Skin of body (tissue), 3 donors: ENCODE measurements around the gene PRRT3. TPM values are rescaled to one million over a fixed set of nuclear protein-coding genes. Genes with fewer than 3 reads are reported as not detected.
"Not testable (repeated sequence)": the region's sequence is repeated elsewhere in the genome, so short reads cannot be mapped to it uniquely, and the experiment has no call there.

ENCODE experiments used
- DNase-seq: peaks from one replicate; lab custom pipeline; 2025; lab: John Stamatoyannopoulos, UW
- small RNA-seq: library from RNA; depleted of rRNA; stranded (forward); fragments of <200 nt; gene quantifications from one replicate; pipeline ENCODE3, GENCODE V24; 2014; ENCODE audit warnings: low replicate concordance
- total RNA-seq: library from RNA; depleted of rRNA; stranded (reverse); fragments of >200 nt; gene quantifications from one replicate; pipeline ENCODE4 v1.2.3, GENCODE V29; 2014

PRRT3 gene
- total RNA-seq, 1 donor from 2014 or later = 1.2 TPM

DNA sequence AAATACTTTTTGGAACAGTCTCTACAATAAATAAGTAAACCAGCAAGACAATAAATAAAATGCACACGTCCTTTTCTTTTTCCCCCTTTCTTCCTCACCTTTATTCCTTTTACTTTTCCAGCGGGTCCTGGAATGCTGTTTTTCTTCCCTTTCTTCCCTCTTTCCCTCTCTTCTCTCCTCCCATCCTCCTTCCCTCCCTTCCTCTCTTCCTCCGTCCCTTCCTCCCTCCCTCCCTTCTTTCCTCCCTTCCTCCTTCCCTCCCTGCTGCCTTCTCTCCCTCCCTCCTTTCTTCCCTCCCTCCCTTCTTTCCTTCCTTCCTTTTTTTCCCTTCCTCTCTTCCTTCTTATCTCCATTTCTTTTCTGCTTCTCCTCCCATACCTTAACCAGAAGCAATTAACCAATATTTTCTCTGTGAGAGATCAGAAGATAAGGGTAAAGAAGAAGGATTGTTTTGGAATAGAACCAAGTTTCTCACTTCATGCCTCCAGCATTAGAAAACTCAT lies 52.9 kb downstream of the PRRT3 start:
- no peak for DNase-seq

GRCh38 chr3:9898467-9899241 lies 53.6 kb downstream of the PRRT3 start:
- no peak for DNase-seq

DNA sequence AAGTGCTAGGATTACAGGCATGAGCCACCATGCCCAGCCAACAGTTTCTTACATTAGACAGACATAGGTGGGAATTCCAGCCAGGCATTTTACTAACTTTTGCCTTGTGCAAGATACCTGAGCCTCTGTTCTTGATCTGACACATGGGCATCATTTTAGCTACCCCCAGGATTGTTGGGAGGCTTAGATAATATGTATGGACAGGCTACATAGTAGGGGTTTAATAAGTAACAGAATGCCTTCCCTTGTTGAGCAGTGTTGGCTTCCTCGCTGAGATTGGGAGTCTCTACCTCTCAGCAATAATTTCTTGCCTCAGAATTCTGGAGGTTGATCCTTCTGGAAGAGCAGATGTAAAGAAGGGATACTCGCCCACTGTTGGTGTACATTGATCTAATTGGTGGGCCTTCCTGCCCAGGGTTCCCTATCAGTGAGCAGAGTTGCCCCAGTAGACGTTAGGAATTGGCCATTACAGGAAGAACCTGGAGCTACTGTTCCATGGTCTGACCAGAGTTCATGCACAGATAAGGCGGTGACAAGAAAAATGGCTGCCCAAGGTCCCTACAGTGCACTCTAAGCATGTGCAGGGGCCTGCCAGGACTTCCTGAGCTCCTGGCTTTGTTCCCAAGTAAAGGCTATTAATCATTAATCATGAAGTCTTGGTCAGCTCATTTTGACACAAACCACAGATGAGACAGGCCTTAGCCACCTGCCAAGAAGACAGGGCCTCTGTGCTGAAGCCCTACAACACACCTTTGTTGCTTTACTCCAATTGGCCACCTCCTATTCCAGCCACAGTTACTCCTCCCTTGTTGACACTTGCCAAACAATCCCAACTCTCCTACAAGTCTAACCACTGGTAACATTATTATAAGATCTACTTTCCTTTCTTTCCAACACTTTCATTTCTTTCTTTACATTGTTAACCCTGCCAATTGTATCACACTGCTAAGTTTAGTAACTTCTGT lies 54.5 kb downstream of the PRRT3 start:
- no peak for DNase-seq

DNA sequence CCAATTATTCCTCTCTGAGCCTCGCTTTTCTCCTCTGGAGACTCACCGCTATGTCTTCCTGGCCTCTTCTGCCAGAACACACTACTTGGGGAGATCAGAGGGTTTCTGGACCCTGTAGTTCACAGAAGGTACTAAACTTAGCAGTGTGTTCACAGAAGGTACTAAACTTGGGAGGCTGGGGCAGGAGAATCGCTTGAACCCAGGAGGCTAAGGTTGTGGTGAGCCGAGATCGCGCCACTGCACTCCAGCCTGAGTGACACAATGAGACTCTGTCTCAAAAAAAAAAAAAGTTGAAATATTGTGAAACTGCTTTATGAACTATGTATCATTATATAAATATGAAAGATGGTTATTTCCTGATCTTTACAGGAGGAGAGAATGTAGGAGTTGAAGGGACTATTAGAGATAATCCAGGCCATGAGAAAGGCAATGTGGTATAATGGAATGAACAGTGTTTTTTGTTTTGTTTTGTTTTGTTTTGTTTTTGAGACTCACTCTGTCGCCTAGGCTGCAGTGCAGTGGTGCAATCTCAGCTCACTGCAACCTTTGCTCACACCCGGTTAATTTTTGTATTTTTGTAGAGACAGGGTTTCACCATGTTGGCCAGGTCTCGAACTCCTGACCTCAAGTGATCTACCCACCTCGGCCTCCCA lies 55.3 kb downstream of the PRRT3 start:
- not testable (repeated sequence) for DNase-seq

DNA sequence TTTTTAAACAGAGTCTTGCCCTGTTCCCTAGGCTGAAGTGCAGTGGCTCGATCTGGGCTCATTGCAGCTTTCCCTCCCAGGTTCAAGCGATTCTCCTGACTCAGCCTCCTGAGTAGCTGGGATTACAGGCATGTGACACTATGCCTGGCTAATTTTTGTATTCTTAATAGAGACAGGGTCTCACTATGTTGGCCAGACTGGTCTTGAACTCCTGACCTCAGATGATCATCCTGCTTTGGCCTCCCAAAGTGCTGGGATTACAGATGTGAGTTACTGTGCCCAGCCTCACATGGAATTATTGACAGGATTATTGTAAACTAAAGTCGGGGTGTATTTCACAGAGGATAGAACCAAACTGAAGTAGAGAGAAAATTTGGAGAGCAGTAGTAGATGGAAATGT lies 56.5 kb downstream of the PRRT3 start:
- not testable (repeated sequence) for DNase-seq

Small RNA genes lying within 50 kb of the gene (small RNA-seq; reads per million reads assigned to genes)
- gene CYCSP10 (not detected), gene RNU6-882P (not detected)

Other genes with a start within 250 kb of the PRRT3 start
- gene CPNE9, start 248.6 kb downstream of the PRRT3 start, total RNA-seq = 0.39 TPM
- gene BRPF1, start 220.7 kb downstream of the PRRT3 start, total RNA-seq = 12.0 TPM
- gene OGG1, start 202.5 kb downstream of the PRRT3 start, total RNA-seq = 23.5 TPM
- gene CAMK1, start 182.5 kb downstream of the PRRT3 start, total RNA-seq = 24.6 TPM
- 20.8 TPM for gene TADA3, start 159.9 kb downstream of the PRRT3 start, total RNA-seq
- 77.7 TPM for gene ARPC4, start 159.3 kb downstream of the PRRT3 start, total RNA-seq
- gene TTLL3, start 142.1 kb downstream of the PRRT3 start, total RNA-seq = 64.3 TPM
- 18.1 TPM for gene RPUSD3, start 108.4 kb downstream of the PRRT3 start, total RNA-seq
- gene CIDEC, start 72.2 kb downstream of the PRRT3 start, total RNA-seq = 29.4 TPM
- gene JAGN1, start 61.8 kb downstream of the PRRT3 start, total RNA-seq = 16.3 TPM
- 6.3 TPM for gene IL17RE, start 49.6 kb downstream of the PRRT3 start, total RNA-seq
- gene IL17RC, start 35.3 kb downstream of the PRRT3 start, total RNA-seq = 22.2 TPM
- gene CRELD1, start 18.6 kb downstream of the PRRT3 start, total RNA-seq = 25.8 TPM
- gene EMC3, start 34.4 kb upstream of the PRRT3 start, total RNA-seq = 33.6 TPM
- 15.0 TPM for gene FANCD2, start 74.0 kb upstream of the PRRT3 start, total RNA-seq
- gene FANCD2OS, start 155.8 kb upstream of the PRRT3 start, total RNA-seq = not detected
- 74.1 TPM for gene BRK1, start 163.3 kb upstream of the PRRT3 start, total RNA-seq
- 46.7 TPM for gene VHL, start 189.4 kb upstream of the PRRT3 start, total RNA-seq
- gene IRAK2, start 212.5 kb upstream of the PRRT3 start, total RNA-seq = 3.8 TPM